RCC 7860 (cell line): Measurements from ENCODE around the gene TLE1.
"Not testable (repeated sequence)": the region's sequence is repeated elsewhere in the genome, so short reads cannot be mapped to it uniquely, and the experiment has no call there.

Source experiments
- DNase-seq: peaks from one replicate; pipeline ENCODE4 v3.0.0-alpha.2; 2015; ENCODE audit warnings: low spot score
- FAIRE-seq: peaks from 2 replicates; lab custom pipeline; 2012; peaks lifted over from hg19 to GRCh38; lab: Jason Lieb, UNC

TLE1 gene

GRCh38 chr9:81689343-81690175 is at the start of gene TLE1:
TSS of gene TLE1 (minus strand) at chr9:81689547. CDS start at chr9:81688240, 1,307 bp downstream.
- DNase-seq (peak; percentile 99), FAIRE-seq (peak; percentile 94)

GRCh38 chr9:81737871-81738507 is 48.6 kb upstream of the TLE1 start:
- peak; percentile 100 for DNase-seq
- peak; percentile 100 for FAIRE-seq

- DNase-seq, FAIRE-seq: not testable (repeated sequence)
Observed at GRCh38 chr9:81730498-81730897, 41.2 kb upstream of the TLE1 start.

GRCh38 chr9:81729135-81729534 is 39.8 kb upstream of the TLE1 start:
- no peak for DNase-seq
- FAIRE-seq: no peak

GRCh38 chr9:81724242-81724889 is 35.0 kb upstream of the TLE1 start:
- DNase-seq: no peak
- no peak for FAIRE-seq

- no peak for DNase-seq
- no peak for FAIRE-seq
Observed at GRCh38 chr9:81722277-81722676, 32.9 kb upstream of the TLE1 start.

- FAIRE-seq (no peak), DNase-seq (no peak)
Observed at GRCh38 chr9:81720450-81721086, 31.2 kb upstream of the TLE1 start.

- FAIRE-seq: no peak
- no peak for DNase-seq
Observed at GRCh38 chr9:81719972-81720371, 30.6 kb upstream of the TLE1 start.

- FAIRE-seq: no peak
- no peak for DNase-seq
Observed at GRCh38 chr9:81718244-81718643, 28.9 kb upstream of the TLE1 start.

GRCh38 chr9:81717747-81718077 is 28.4 kb upstream of the TLE1 start:
- no peak for FAIRE-seq

GRCh38 chr9:81717061-81717746 is 27.9 kb upstream of the TLE1 start:
- FAIRE-seq (no peak), DNase-seq (no peak)

More at GRCh38 chr9:81717747-81718077, 28.4 kb upstream of the TLE1 start:
- DNase-seq: no peak

GRCh38 chr9:81716409-81716808 is 27.1 kb upstream of the TLE1 start:
- FAIRE-seq: no peak
- peak; percentile 28 for DNase-seq

- DNase-seq: no peak
- FAIRE-seq: no peak
Observed at GRCh38 chr9:81705578-81705977, 16.2 kb upstream of the TLE1 start.

- no peak for DNase-seq
- no peak for FAIRE-seq
Observed at GRCh38 chr9:81694541-81694940, 5.2 kb upstream of the TLE1 start.

GRCh38 chr9:81693671-81694378 is 4.5 kb upstream of the TLE1 start:
- DNase-seq (no peak), FAIRE-seq (no peak)

- FAIRE-seq (no peak), DNase-seq (no peak)
Observed at GRCh38 chr9:81690251-81690851, 1.0 kb upstream of the TLE1 start.

- FAIRE-seq, DNase-seq: not testable (repeated sequence)
Observed at GRCh38 chr9:81689093-81689342, 329 bp downstream of the TLE1 start.

- DNase-seq, FAIRE-seq: not testable (repeated sequence)
Observed at GRCh38 chr9:81688262-81689092, 870 bp downstream of the TLE1 start.
